CD4-positive, alpha-beta T cell treated with Interleukin-12 subunit alpha and Interleukin-12 subunit beta, for 1 hour (primary cell): ENCODE data around the gene FXYD3.
"Not testable (repeated sequence)": the region's sequence is repeated elsewhere in the genome, so short reads cannot be mapped to it uniquely, and the experiment has no call there.

Experiments
- DNase-seq: peaks from one replicate; pipeline ENCODE4 v3.0.0-alpha.2; 2020

FXYD3 gene

DNA sequence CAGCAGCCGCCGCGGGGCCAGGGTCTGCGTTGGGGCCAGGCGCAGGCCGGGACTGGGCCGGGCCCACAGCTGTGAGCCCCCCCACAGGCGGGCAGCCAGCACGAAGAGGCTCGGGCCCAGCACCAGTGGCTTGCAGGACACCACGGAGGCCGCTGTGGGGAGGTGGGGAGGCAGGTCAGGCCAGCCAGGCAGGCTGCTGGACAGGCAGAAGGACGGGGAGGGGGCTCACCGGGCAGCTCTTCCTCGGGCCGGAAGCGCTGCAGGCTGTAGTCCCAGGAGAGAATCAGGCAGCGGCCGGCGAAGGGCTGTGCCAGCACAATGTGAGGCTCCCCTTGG lies 11.0 kb downstream of the FXYD3 start:
- DNase-seq: no peak

DNA sequence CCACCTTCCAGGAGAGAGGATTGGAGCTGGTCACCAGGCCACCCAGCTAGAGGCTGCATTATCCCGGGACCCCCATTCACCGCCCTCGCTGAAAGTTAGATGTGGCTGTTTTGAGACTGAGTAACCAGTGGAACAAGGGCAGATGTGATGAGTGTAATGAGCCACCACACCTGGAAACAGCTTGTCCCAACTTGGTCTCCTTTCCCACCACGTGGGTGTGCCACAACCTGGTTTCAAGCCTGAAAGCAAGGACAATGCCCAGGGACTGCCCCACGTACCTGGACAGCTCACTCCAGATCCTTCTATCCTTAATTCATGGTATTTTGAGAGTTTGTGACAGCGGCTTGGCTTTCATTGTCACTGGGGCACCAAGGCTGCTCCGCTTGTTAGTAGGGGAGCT lies 12.2 kb downstream of the FXYD3 start:
- no peak for DNase-seq

DNA sequence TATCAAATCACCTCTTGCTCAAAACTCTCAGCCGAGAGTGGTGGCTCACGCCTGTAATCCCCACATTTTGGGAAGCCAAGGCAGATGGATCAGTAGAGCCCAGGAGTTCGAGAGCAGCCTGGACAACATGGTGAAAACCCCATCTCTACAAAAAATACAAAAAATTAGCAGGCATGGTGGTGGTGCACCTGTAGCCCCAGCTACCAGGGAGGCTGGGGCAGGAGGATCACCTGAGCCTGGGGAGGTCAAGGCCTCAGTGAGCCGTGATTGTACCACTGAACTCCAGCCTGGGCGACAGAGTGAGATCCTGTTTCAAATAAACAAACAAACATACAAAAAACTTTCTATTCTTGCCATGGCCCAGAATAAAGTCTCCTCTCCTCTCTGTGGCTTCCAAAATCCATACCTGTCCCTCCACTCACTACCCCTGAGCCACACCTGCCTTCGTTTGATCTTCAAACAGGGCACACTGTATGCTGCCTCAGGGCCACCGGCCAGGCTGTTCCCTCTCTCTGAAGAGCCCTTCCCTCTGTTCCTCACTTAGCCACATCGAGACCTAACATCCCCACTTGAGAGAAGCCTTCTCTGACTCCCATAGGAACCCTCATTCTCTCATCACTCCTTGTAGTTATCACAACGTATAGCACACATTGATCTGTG lies 12.9 kb downstream of the FXYD3 start:
- no peak for DNase-seq

DNA sequence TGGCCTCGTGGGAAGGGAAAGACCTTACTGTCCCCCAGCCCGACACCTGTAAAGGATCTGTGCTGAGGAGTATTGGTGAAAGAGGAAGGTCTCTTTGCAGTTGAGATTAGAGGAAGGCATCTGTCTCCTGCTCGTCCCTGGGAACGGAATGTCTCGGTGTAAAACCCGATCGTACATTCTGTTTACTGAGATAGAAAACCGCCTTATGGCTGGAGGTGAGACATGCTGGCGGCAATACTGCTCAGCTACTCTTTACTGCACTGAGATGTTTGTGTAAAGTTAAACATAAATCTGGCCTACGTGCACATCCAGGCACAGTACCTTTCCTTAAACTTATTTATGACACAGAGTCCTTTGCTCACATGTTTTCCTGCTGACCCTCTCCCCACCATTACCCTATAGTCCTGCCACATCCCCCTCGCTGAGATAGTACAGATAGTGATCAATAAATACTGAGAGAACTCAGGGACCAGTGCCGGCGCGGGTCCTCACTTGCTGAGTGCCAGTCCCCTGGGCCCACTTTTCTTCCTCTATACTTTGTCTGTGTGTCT lies 14.2 kb downstream of the FXYD3 start:
- not testable (repeated sequence) for DNase-seq

DNA sequence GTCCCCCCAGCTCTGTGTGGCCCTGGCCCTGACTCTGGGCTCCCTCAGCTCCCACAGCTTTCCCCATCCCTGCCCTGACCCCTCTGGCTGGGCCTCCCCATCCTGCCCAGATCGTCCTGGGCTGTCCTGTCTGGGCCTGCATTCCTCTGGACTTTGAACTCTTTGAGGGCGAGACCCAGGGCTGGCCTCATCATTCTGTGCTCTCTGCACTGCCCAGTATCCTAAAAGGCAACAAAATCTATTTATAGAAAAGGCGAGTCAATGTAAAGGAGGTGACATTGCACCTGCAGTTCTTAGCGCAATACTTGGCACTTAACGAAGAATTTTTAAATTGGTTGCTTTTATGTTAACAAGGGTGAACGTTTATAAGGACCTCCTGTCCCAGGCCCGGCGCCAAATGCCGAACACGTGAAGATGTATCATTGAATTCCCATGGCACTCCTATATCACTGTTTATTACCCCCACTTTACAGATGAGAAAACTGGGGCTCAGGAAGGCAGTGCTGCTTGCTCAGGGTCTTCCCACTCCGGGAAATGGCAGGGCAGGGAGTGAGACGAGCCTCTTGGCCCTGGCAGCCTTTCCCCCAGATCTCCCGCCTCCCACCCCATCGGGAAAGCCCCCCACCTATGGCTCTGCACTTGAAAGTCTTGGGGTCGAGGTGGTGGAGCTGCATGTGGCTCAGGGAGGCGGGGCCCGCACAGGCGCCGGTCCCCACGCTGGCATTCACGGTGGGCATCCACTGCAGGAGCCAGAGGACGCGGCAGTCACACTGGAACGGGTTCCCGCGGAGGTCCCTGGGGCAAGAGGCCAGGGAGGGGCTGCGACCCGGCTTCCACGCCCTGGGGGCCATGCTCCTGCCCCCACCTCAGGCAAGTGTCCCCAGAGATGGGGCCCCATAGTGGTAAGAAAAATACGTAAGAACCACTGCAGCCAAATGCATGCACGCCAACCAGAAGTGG lies 15.4 kb downstream of the FXYD3 start:
- DNase-seq: no peak

DNA sequence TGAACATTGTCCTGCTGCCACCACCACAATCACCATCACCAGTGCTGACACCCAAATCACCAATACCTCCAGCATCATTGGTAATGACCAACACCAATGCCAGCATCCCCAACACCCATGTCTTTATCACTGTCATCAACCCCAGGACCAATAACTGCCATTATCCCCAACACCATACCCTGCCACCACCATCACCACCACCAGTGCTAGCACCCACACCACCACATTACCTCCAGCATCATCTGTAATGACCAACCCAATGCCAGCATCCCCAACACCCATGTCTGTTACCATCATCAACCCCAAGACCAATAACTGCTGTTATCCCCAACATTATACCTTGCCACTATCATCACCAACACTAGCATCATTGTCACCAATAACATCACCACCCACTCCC lies 16.6 kb downstream of the FXYD3 start:
- no peak for DNase-seq

DNA sequence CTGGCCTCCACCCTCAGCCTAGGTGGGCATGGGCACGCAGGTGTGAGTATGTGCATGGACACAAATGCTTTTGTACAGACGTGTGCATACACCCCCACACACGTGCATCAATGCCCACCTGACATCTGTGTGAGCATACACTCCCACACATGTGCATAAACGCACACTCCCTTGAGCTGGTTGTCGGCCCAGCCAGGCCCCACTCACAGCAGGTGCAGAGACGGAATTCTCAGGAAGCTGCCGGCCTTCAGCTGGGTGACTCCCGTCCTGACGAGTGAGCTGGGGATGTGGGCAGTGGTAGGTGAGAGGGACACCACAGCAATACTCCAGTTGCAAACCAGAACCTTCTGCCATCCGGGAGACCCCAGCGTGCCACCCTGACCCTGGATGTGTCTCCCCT lies 18.2 kb downstream of the FXYD3 start:
- DNase-seq: no peak

DNA sequence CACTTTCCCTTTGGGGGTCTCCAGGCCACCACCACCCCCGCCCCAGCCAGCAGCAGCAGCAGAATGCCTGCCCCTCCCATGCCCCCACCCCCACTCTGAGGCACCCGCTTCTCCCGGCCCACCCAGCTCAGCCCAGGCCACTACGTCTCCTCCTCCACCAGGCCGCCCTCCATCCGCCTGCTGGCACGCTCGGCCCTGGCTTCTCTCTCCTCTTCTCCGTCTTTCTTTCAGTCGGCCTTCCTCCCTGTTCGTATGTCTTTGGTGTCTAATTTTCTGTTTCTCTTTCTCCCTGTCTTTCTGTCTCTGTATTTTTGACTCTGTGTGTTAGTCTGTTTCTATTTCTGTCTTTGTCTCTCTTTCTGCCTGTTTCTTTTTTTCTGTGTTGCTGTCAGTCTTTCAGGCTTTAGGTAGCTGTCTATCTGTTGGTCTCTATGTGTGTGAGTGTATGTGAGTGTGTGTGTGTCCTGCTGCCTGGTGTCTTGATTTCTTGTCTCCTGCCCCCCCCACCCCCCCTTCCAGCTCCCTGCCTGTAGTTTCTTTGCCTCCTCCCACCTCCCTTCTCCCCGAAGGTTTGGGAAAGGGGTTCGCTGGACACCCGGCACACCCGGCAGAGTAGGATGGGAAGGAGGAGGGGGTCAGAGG lies 19.1 kb downstream of the FXYD3 start, which contains the start of gene LGI4:
LGI4 (minus strand) TSS at position 459 of the 642 bp plus-strand sequence; CDS start at position 80, 379 bp downstream.
- no peak for DNase-seq

DNA sequence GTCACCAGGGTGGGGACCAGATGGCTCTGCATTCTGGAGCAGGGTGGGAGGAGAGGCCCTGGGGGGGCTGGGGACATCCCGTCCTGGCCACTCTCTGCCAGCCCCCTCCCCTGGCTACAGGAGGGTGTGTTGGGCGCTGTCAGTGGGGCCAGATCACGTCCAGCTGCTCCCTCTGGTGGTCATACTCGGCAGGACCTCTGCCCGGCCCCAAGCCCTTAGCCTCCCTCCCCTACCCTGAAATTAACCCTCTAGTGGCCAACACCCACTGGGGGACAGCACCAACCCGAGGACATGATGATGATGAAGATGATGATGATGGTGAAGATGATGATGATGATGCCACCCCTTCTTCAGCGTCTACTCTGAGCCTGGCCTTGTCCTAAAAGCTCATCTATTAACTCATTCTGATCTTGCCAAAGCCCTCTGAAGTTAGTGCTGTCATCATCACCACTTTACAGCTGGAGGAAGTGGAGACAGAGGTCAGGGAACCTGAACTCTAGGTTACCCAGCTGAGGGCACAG lies 19.8 kb downstream of the FXYD3 start:
- peak; percentile 69 for DNase-seq

DNA sequence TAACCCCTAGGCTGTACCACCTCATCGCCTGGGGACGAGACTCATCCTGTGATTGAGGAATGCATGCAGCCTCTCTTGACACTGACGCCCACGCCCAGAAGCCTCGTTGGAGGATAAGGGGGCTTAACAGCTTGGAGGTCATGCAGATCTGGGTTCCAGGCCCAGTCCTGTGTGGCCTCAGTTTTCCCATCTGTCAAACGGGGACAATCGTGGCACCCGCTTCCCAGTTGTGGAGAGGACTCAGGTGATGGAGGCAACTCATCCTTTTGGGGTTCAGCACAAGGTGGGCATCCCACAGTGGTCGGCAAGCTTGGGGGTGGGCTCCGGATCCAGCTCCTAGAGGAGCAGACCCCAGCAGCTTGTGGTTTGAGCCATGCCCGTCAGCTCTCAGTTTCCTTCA lies 20.6 kb downstream of the FXYD3 start:
- no peak for DNase-seq

DNA sequence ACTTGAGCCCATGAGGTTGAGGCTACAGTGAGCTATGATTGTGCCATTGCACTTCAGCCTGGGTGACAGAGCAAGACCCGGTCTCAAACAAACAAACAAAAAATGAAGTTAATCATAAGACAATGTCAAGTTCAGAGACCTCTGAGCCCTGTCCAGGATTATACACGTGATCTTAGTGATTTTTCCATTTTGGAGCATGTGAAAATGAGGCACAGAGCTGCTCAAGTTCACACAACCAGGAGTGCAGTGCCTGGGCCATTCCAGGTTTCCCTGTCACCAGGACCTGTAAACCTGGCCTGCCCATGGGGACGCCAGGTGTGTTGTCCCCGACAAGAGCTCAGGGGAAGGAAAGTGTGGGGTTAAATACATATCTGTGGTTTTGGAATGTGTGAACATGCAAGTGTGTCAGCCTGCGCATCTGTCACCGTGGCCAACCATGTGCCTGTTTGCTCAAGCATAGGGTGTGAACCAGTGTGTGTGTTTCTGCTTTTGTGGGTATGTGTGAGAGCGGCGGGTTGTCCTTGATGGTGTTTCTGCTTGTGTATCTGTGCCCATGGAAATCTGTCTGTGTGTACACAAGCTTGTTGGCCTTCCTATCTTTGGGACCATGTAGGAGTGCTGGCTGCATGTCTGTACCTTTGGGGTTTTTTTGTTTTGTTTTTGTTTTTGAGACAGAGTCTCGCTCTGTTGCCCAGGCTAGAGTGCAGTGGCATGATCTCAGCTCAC lies 21.5 kb downstream of the FXYD3 start:
- no peak for DNase-seq

DNA sequence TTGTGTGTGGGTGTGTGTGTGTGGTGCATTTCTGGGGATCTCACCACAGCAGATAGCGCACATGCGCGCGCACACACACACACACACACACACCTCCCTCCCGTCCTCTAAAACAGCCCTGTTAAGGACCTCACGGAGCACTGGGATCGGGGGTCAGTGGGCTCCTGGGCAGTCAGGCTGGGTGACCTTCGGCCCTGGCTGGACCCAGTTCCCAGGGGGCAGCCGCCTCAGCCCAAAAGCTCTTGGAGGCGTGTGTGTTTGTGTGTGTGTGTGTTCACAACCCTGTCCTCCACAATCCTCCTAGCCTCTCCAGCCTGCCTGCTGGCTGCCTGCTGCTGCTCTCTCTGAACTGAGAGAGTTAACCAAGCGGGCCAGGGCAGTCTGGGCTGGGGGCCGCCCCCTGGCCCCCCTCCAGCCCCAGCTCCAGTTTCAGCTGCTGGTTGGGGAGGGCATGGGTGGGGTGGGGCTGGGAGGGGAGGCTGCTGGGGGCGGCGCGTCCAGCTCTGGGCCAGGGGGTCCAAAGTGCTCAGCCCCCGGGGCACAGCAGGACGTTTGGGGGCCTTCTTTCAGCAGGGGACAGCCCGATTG lies 22.8 kb downstream of the FXYD3 start, which contains the start of gene FXYD1:
FXYD1 (plus strand) TSS at position 520 of the 588 bp plus-strand sequence. CDS start 1,256 bp downstream, outside the sequence.
- no peak for DNase-seq

DNA sequence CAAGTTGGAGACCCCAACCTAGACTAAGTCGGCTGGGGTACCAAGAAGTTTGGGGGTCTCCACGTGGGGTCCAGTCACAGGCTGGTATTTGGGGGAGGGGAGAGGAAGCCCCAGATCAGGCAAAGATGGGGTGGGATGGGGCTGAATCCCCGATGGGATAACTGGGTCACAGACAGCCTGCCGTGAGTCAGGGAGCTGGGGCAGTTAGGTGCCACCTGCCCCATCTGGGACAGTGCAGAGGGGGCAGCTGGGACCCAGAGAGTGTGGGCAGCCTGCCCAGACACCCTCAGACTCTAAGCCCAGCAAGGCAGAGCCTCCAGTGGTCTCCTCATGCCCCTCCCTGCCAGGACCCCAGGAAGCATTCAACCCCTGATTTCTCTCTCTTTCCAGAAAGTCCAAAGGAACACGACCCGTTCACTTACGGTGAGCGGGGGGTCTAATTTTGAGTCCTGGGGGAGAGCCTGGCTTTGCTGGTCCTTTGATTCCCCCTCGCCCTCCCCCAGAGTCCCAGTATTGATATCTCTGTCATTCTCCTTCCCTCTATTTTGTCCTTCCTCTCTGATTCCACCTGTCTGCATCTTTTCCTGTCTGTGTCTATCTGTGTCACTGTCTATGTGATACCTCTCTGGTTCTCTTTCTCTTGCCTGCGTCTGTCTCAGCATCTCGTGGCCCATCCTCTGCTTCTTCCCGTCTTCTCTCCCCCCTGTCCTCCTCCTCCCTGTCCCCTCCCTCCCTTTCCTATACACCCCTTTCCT lies 24.8 kb downstream of the FXYD3 start:
- DNase-seq: no peak

DNA sequence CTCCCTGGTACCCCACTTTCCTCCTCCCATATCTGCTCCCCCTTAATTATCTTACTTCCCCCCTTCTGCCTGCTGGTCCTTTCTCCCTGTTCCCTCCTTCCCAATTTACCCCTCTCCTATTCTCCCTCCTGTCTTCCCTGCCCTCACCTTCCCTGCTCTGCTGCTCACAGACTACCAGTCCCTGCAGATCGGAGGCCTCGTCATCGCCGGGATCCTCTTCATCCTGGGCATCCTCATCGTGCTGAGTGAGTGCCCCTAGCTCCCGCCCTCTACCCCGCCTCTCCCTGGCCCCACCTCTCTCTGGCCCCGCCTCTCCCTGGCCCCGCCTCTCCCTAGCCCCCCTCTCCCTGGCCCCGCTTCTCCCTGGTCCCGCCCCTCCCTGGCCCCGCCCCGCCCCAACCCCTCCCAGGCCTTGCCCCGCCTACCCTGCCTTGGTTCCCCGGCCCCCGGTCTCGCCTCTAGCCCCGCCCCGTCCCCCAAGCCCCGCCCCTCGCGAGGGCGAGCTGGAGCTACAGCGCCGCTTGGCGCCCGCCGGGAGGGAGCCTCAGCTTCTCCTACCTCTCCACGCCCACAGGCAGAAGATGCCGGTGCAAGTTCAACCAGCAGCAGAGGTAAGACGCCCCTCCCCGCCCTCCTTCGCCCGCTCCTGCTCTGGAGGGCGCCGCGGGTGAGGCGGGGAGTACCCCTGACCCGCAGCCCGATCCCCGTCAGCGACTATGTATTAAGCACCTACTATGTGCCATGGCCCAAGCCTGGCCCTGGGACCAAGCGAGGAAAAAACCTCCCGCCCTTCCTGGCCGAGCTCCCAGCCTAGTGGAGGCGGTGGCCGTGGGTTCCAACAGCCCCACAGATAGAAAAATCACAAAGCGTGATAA lies 25.6 kb downstream of the FXYD3 start:
- DNase-seq: peak; percentile 96

DNA sequence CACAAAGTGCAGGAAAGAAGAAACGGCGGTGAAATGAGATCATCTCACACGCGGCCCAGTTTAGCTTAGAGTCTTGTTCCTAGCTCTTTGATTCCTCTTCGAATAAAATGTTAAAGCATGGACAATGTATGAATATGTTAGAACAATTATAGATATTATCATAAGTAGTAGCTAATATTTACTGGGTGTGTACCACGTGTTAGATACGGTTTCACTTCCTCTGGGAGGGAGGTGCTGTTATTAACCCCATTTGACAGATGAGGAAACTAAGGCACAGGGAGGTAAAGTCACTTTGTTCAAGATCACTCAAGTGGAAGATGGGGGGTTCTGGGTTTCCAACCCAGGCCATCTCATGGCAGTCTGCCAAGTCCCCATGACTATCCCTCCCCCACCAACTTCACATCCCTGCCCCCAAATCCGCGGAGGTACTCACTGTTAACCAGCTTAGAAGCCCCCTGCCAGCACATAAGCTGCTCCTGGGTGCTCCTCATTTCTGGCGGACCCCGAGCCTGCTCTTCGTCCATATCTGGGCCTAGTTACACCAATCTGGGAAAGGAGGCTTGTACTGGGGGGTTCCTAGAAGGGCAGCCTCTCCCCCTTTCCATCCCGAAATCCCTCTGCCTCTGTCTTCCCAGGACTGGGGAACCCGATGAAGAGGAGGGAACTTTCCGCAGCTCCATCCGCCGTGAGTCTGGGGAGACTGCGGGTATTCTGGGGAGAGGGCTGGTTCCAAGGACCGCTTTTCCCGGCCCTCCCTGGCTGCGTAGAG lies 26.4 kb downstream of the FXYD3 start:
- DNase-seq: peak; percentile 37

DNA sequence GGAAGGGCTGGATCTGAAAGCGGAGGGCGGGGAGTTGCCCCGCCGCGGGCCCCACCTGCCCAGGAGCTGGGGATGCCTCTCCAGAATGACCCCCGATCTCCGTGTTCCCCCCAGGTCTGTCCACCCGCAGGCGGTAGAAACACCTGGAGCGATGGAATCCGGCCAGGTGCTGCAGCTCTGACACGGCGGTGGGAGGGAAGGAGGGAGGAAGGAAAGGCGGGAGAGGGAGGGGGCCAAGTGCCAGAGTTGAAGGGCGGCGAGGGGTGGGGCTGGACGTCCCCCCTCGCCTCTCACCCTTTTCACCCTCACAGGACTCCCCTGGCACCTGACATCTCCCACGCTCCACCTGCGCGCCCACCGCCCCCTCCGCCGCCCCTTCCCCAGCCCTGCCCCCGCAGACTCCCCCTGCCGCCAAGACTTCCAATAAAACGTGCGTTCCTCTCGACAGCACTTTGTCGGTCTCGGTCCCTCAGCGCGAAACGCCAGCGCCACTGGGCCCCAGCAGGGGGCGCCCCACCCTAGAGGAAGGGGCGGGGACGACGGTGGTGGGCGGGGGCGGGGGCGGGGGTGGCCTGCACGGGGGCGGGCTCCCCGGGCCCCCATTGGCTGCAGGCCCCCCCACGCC lies 27.1 kb downstream of the FXYD3 start:
- DNase-seq: peak; percentile 83

DNA sequence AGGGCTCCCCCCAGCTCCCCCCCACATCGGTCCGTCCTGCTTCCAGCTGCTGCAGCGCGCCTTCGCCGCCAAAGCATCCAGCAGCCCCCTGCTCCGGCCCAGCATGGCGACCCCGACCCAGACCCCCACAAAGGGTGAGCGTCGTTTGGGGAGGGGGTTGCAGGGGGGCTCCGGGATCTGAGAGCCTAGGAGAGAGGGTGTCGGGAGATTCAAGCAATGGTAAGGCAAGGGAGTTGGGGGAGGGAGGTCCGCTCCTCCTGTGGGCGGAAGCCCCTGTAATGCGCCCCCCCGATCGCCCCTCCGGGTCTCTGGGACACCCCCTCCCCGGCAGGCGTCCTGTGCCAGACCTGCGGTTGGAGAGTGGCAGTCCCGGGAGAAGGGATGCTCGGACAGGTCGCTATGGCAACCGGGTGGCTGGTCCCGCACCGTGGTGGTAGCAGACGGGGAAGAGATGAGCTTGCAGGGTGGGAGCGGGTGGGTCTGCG lies 27.6 kb downstream of the FXYD3 start, which contains the start of gene FXYD7:
FXYD7 (plus strand) TSS at position 25 of the 485 bp plus-strand sequence; CDS start at position 104, 79 bp downstream.
- DNase-seq: peak; percentile 17

DNA sequence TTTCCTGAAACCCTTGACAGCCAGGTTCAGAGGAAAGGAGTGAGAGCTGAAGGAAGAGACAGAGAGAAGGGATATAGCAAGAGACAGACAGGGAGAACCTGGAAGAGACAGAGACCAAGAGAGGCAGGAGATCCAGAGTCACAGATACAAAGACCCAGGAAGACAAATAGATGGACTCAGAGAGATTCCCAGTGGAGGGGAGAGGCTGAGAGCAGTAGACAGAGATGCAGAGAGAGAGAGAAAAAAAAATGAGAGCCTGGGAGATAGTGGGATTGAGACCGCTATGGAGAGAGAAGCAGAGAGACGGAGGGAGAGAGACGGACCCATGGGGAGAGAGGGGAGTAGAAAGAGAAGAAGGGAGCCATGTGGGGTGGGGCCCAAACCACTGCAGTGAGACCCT lies 28.2 kb downstream of the FXYD3 start:
- DNase-seq: no peak

DNA sequence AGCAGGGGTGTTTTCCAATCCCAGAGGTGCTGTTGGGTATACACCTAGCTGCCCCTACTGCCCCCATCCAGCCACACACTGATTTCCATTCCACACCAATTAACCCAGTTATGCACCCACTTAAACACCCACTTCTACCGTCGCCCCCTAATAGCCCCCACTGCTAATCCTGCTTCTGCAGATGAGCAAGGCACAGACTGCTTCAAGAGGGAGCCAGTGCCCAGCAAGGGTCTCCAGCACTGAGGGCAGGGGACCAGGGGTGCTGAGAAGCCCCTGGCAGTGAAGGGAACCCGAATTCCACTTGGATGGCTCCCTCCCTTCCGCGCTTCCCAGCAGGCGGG lies 28.6 kb downstream of the FXYD3 start:
- no peak for DNase-seq
